GM10266 (cell line): ENCODE results near the gene PPP1R2.
A peak's percentile ranks its signal among the peaks of the same experiment; 100 is the strongest.

Experiments used
- DNase-seq: peaks from one replicate; pipeline ENCODE4 v3.0.0; 2012; ENCODE audit errors: extremely low spot score
- CTCF ChIP-seq: IDR thresholded peaks from 2 replicates; pipeline ENCODE4 v1.5.1; 2012; ENCODE audit warnings: mild to moderate bottlenecking, low read depth; ENCODE audit not compliant: control insufficient read depth, insufficient read depth; ENCODE audit errors: missing control alignments

The PPP1R2 gene

DNA sequence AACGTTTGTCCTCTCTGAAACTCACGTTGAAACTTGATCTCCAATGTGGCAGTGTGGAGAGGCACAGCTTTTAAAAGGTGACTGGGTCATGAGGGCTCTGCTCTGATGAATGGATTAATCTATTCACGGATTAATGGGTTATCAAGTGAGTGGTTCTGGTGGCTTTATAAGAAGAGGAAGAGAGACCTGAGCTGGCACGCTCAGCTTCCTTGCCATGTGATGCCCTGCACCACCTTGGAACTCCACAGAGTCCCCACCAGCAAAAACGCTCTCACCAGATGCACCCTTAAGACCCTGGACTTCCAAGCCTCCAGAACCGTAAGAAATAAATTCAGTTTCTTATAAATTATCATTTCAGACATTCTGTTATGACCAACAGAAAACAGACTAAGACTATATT lies 2.6 kb downstream of the PPP1R2 start:
- DNase-seq = no peak
- TF ChIP-seq CTCF = no peak

DNA sequence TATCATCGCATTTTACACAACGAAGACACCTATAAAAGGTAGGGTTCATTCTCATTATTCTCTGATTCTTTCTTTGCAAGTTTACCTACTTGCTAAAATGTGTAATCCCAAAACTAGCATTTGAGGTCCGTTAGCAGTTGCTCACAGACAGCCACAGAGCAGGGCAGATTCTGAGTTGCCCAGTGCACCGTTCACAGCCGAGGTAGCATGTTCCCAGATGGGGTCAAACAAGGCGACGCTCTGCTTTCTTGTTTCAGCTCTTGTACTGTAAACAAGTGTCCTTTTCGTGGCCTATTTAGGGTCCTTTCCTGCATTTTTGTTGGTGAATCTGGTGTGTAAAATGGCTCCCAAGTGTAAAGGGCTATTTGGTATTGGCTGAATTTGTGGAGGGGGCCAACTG lies 3.1 kb downstream of the PPP1R2 start:
- no peak for TF ChIP-seq CTCF
- no peak for DNase-seq

- no peak for DNase-seq
- no peak for TF ChIP-seq CTCF
Observed at GRCh38 chr3:195539479-195539878, 3.6 kb downstream of the PPP1R2 start.

DNA sequence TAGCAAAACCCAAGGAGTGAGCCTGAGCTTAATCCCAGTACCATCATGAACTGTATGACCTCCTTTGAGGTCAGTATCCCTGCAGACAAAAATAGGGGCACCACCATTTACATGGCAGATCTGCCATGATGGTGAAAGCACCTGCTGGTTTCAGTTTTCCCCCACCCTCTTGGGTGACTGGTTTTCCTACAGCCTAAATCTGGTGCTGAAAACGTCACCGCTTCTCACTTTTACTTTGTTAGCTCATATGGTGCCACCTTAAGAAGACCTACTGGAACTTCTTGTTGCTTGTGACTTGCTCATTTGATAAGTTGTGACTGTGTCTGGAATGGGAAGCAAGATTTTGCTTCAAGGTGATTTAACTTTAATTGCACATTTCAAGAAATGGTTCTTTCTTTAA lies 5.1 kb downstream of the PPP1R2 start:
- no peak for TF ChIP-seq CTCF
- DNase-seq = peak; percentile 53

DNA sequence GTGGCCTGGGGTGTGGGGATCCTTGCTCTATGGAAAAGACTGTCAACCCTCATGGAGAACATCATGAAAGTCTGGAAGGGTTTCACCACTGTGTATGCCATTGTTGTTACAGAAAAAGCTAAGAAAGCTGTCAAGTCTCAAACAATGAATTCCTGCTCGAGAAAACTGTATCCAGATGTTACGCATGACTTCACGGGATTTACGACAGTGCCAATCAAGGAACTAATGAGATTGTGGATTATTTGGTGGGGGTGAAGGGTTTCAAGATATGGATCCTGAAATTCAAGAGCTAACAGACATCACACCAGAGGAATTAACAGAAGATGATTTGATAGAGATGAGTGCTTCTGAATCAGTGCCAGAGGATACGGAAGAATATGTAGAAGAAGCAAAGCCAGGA lies 7.8 kb downstream of the PPP1R2 start:
- DNase-seq = no peak
- no peak for TF ChIP-seq CTCF

- no peak for TF ChIP-seq CTCF
- DNase-seq = no peak
Observed at GRCh38 chr3:195532834-195533233, 10.3 kb downstream of the PPP1R2 start.

DNA sequence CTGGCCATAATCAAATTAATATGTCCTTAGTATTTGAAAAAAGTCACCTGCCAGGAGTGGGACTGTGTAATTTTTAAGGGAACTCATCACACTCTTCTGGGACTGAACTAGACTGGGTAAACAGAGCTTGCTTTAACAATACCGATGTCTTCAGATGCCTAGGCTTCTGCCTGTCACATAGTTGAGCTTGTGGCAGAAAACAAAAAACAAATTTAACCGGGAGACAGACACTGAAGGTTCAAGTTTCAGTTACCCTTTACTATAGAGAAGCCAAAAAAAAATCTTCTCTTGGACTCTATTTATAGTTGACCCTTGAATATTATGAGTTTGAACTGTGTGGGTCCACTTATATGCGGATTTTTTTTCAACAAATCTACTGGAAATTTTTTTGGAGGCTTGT lies 10.8 kb downstream of the PPP1R2 start:
- TF ChIP-seq CTCF = no peak
- no peak for DNase-seq

DNA sequence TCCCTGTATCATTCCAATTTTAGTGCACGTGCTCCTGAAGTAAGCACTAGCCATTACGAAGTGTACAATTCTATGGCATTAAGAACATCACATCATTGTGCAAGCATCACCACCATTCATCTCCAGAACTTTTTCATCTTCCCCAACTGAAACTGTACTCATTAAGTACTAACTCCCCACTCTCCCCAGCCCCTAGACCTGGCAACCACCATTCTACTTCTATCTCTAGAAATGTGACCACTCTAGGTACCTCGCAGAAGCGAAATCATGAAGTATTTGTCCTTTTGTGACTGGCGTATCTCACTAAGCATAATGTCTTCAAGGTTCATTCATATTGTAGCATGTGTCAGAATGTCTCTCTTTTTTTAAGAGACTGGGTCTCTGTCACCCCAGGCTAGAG lies 11.4 kb downstream of the PPP1R2 start:
- TF ChIP-seq CTCF = no peak
- DNase-seq = no peak
